Keratinocyte (primary cell): Measurements from ENCODE around the gene SNRK.

Experiments used
- CTCF ChIP-seq, 3 experiments: IDR thresholded peaks in 1 of 3; conservative IDR thresholded peaks in 1 of 3; optimal IDR thresholded peaks in 1 of 3; 2 replicates in 2 of 3; 3 replicates in 1 of 3; pipeline versions ENCODE3 to v1.5.1; 2011; ENCODE audit warnings: low read length in 3 of 3, mild to moderate bottlenecking in 3 of 3, moderate library complexity in 2 of 3, control low read depth in 1 of 3, inconsistent platforms in 1 of 3; ENCODE audit not compliant: insufficient read depth in 2 of 3; ENCODE audit errors: extremely low read depth in 1 of 3
- EZH2 ChIP-seq: IDR thresholded peaks from one replicate; pipeline ENCODE4 v1.6.1; 2012; ENCODE audit warnings: inconsistent platforms, mild to moderate bottlenecking, low read length, moderate library complexity

GRCh38 chr3:43372007-43372740 lies 85.8 kb downstream of the SNRK start:
- TF ChIP-seq CTCF (optimal IDR thresholded peaks at IDR 0.05 in 1 of 3, IDR thresholded peaks at IDR 0.05 in 1 of 3, conservative IDR thresholded peaks at IDR 0.05 in 1 of 3; ENCODE audit: extremely low read depth in 1 of 3, insufficient read depth in 2 of 3, low read length in 3 of 3) (no peak), EZH2 (no peak)
